HG03460 (cell line): ENCODE results near the gene FAM168B.

Experiments used
- ATAC-seq: cut with Tn5 transposase; IDR thresholded peaks from one replicate; pipeline ENCODE4 v1.9.1; 2021; ENCODE audit not compliant: unreplicated experiment

The FAM168B gene

GRCh38 chr2:131040661-131041401 lies 52.4 kb downstream of the FAM168B start:
- no peak for ATAC-seq

GRCh38 chr2:131039908-131040660 lies 53.2 kb downstream of the FAM168B start:
- no peak for ATAC-seq

- no peak for ATAC-seq
Measured at GRCh38 chr2:131039535-131039907, 53.7 kb downstream of the FAM168B start.

GRCh38 chr2:131039101-131039440 lies 54.2 kb downstream of the FAM168B start:
- no peak for ATAC-seq

- ATAC-seq = no peak
Measured at GRCh38 chr2:131038258-131039100, 54.8 kb downstream of the FAM168B start.

- ATAC-seq = no peak
Measured at GRCh38 chr2:131037398-131038257, 55.6 kb downstream of the FAM168B start.

- no peak for ATAC-seq
Measured at GRCh38 chr2:131036696-131037397, 56.4 kb downstream of the FAM168B start.

- ATAC-seq = no peak
Measured at GRCh38 chr2:131036269-131036668, 57.0 kb downstream of the FAM168B start.

- no peak for ATAC-seq
Measured at GRCh38 chr2:131035826-131036231, 57.4 kb downstream of the FAM168B start.

- ATAC-seq = no peak
Measured at GRCh38 chr2:131035112-131035825, 58.0 kb downstream of the FAM168B start.

GRCh38 chr2:131034122-131035051 lies 58.9 kb downstream of the FAM168B start:
- ATAC-seq = no peak

- ATAC-seq = no peak
Measured at GRCh38 chr2:131033786-131034121, 59.5 kb downstream of the FAM168B start.

- ATAC-seq = no peak
Measured at GRCh38 chr2:131032393-131032836, 60.8 kb downstream of the FAM168B start.

GRCh38 chr2:131031875-131032274 lies 61.4 kb downstream of the FAM168B start:
- ATAC-seq = no peak

GRCh38 chr2:131031431-131031841 lies 61.8 kb downstream of the FAM168B start:
- ATAC-seq = no peak

- ATAC-seq = no peak
Measured at GRCh38 chr2:131030478-131030971, 62.7 kb downstream of the FAM168B start.

- ATAC-seq = no peak
Measured at GRCh38 chr2:131029812-131030211, 63.4 kb downstream of the FAM168B start.
